H1 (cell line): ENCODE measurements around the gene CLCN5. TPM values are rescaled to one million over a fixed set of nuclear protein-coding genes. Genes with fewer than 3 reads are reported as not detected.

Experiments used
- CTCF ChIA-PET: fragments of 300-600 bp; sonication (Branson Sonifier 250); formaldehyde crosslinking; loops from one replicate; lab custom pipeline; 2021; ENCODE audit not compliant: partially characterized antibody; lab: Charles Lee
- POLR2A ChIA-PET: fragments of 300-600 bp; sonication (Branson Sonifier 250); formaldehyde crosslinking; loops from one replicate; lab custom pipeline; 2021; ENCODE audit warnings: inconsistent platforms; ENCODE audit not compliant: partially characterized antibody; lab: Charles Lee
- DNase-seq, 2 experiments: peaks; one replicate each; pipeline versions ENCODE4 v3.0.0 to v3.0.0-alpha.2; 2010 to 2022; ENCODE audit warnings: low spot score in 2 of 2, low read depth in 1 of 2, mixed read lengths in 1 of 2
- FAIRE-seq: peaks from 2 replicates; lab custom pipeline; 2011; peaks lifted over from hg19 to GRCh38; lab: Jason Lieb, UNC
- H2AFZ ChIP-seq: 2 replicates; pipeline ENCODE4 v1.8.1; 2012; ENCODE audit warnings: low read length, inconsistent platforms
- H2AK5ac ChIP-seq: 2 replicates; pipeline ENCODE4 v1.6.1; 2013; ENCODE audit warnings: low read depth, low read length
- H2BK120ac ChIP-seq: replicated peaks from 2 replicates; pipeline ENCODE3; 2013; ENCODE audit warnings: low read depth, low read length, inconsistent platforms
- H2BK12ac ChIP-seq: 2 replicates; pipeline ENCODE4 v1.6.1; 2013; ENCODE audit warnings: low read depth, low read length
- H2BK15ac ChIP-seq: 2 replicates; pipeline ENCODE4 v1.6.1; 2013; ENCODE audit warnings: low read length
- H2BK20ac ChIP-seq: 2 replicates; pipeline ENCODE4 v1.6.1; 2013; ENCODE audit warnings: low read length
- H2BK5ac ChIP-seq: 2 replicates; pipeline ENCODE4 v1.6.1; 2013; ENCODE audit warnings: low read depth, low read length
- H3K14ac ChIP-seq: 2 replicates; pipeline ENCODE4 v1.6.1; 2013; ENCODE audit warnings: inconsistent platforms; ENCODE audit not compliant: insufficient read length
- H3K18ac ChIP-seq: 2 replicates; pipeline ENCODE4 v1.6.1; 2013; ENCODE audit warnings: low read length; ENCODE audit errors: extremely low read depth
- H3K23ac ChIP-seq: 2 replicates; pipeline ENCODE4 v1.6.1; 2013; ENCODE audit warnings: inconsistent platforms; ENCODE audit not compliant: insufficient read length
- H3K23me2 ChIP-seq: 2 replicates; pipeline ENCODE4 v1.6.1; 2013; ENCODE audit warnings: low read depth, low read length
- H3K27ac ChIP-seq: 2 replicates; pipeline ENCODE4 v1.6.1; 2011; ENCODE audit warnings: low read depth, low read length, inconsistent platforms
- H3K27me3 ChIP-seq, 4 experiments: replicated peaks in 1 of 4; 1 replicate in 1 of 4; 2 replicates in 3 of 4; pipeline versions ENCODE4 v1.6.1 to v1.8.1; 2011 to 2013; ENCODE audit warnings: low read length in 3 of 4, mild to moderate bottlenecking in 3 of 4, inconsistent platforms in 2 of 4, mixed read lengths in 2 of 4, moderate library complexity in 1 of 4; ENCODE audit not compliant: control insufficient read depth in 3 of 4, insufficient read depth in 3 of 4; ENCODE audit errors: extremely low read depth in 1 of 4
- H3K36me3 ChIP-seq, 4 experiments: 2 replicates each; pipeline versions ENCODE4 v1.6.1 to v1.8.1; 2011 to 2013; ENCODE audit warnings: mild to moderate bottlenecking in 4 of 4, low read length in 3 of 4, moderate library complexity in 2 of 4, control low read depth in 1 of 4, inconsistent platforms in 1 of 4; ENCODE audit not compliant: insufficient read depth in 4 of 4, control insufficient read depth in 2 of 4
- H3K4ac ChIP-seq: replicated peaks from 2 replicates; pipeline ENCODE3; 2013; ENCODE audit warnings: low read length, low read depth, mixed read lengths, inconsistent platforms; ENCODE audit not compliant: insufficient read length
- H3K4me1 ChIP-seq, 4 experiments: replicated peaks in 1 of 4; 1 replicate in 1 of 4; 2 replicates in 3 of 4; pipeline versions ENCODE4 v1.6.1 to v1.8.1; 2011 to 2013; ENCODE audit warnings: low read length in 3 of 4, inconsistent platforms in 2 of 4, mixed read lengths in 1 of 4; ENCODE audit not compliant: insufficient read depth in 4 of 4, control insufficient read depth in 3 of 4
- H3K4me2 ChIP-seq, 2 experiments: 2 replicates each; pipeline versions ENCODE4 v1.6.1 to v1.8.1; 2011 to 2013; ENCODE audit warnings: low read depth in 2 of 2, low read length in 2 of 2, control low read depth in 1 of 2, inconsistent platforms in 1 of 2, mild to moderate bottlenecking in 1 of 2; ENCODE audit not compliant: insufficient read depth in 1 of 2
- H3K4me3 ChIP-seq, 4 experiments: fragments of 200-600, 300-600 bp in 1 of 4; sonication (generic), shearing (Covaris generic), sonication (Bioruptor Twin) in 1 of 4; 2 replicates each; pipeline versions ENCODE4 v1.5.1 to v1.8.1; 2011 to 2016; ENCODE audit warnings: low read length in 4 of 4, low read depth in 3 of 4, control low read depth in 2 of 4, inconsistent platforms in 2 of 4, mild to moderate bottlenecking in 2 of 4, mixed read lengths in 1 of 4, moderate library complexity in 1 of 4; ENCODE audit not compliant: insufficient read depth in 2 of 4; ENCODE audit errors: extremely low read depth in 1 of 4
- H3K56ac ChIP-seq: replicated peaks from 2 replicates; pipeline ENCODE3; 2013; ENCODE audit warnings: low read depth, mild to moderate bottlenecking, mixed read lengths, low read length, inconsistent platforms; ENCODE audit not compliant: insufficient read length
- H3K79me1 ChIP-seq: 2 replicates; pipeline ENCODE4 v1.6.1; 2013; ENCODE audit warnings: low read depth, low read length, control low read depth
- H3K79me2 ChIP-seq, 2 experiments: 2 replicates each; pipeline versions ENCODE4 v1.6.1 to v1.8.1; 2012 to 2013; ENCODE audit warnings: low read length in 2 of 2, mild to moderate bottlenecking in 2 of 2, inconsistent platforms in 1 of 2; ENCODE audit not compliant: insufficient read depth in 2 of 2, control insufficient read depth in 1 of 2
- H3K9ac ChIP-seq, 4 experiments: replicated peaks in 1 of 4; 1 replicate in 1 of 4; 2 replicates in 3 of 4; pipeline versions ENCODE4 v1.6.1 to v1.8.1; 2011 to 2013; ENCODE audit warnings: low read depth in 3 of 4, low read length in 3 of 4, control low read depth in 2 of 4, mild to moderate bottlenecking in 2 of 4, moderate library complexity in 2 of 4, inconsistent platforms in 1 of 4; ENCODE audit errors: extremely low read depth in 1 of 4
- H3K9me3 ChIP-seq, 2 experiments: 2 replicates each; pipeline versions ENCODE4 v1.6.1 to v1.8.1; 2012 to 2013; ENCODE audit warnings: mild to moderate bottlenecking in 2 of 2, moderate library complexity in 2 of 2, control low read depth in 1 of 2, inconsistent platforms in 1 of 2, low read depth in 1 of 2, low read length in 1 of 2, mixed read lengths in 1 of 2; ENCODE audit not compliant: insufficient read depth in 2 of 2
- H4K20me1 ChIP-seq, 2 experiments: replicated peaks in 1 of 2; 2 replicates each; pipeline versions ENCODE3 to v1.8.1; 2011 to 2013; ENCODE audit warnings: inconsistent platforms in 2 of 2, low read length in 2 of 2, mild to moderate bottlenecking in 1 of 2; ENCODE audit not compliant: insufficient read depth in 2 of 2, control insufficient read depth in 1 of 2
- H4K5ac ChIP-seq: 2 replicates; pipeline ENCODE4 v1.6.1; 2013; ENCODE audit warnings: low read length, low read depth, mixed read lengths, inconsistent platforms; ENCODE audit not compliant: insufficient read length
- H4K8ac ChIP-seq: 2 replicates; pipeline ENCODE4 v1.8.0; 2013; ENCODE audit warnings: mild to moderate bottlenecking, moderate library complexity, low read length, inconsistent platforms; ENCODE audit not compliant: insufficient read depth; ENCODE audit errors: extremely low read depth
- H4K91ac ChIP-seq: replicated peaks from 2 replicates; pipeline ENCODE3; 2013; ENCODE audit warnings: low read length, mixed read lengths, inconsistent platforms; ENCODE audit not compliant: insufficient read length
- CTCF ChIP-seq, 3 experiments: IDR thresholded peaks; 1 replicate in 2 of 3; 2 replicates in 1 of 3; pipeline versions ENCODE4 v1.5.1 to v1.6.1; 2011; ENCODE audit warnings: low read length in 3 of 3, mild to moderate bottlenecking in 3 of 3, inconsistent platforms in 2 of 3, low read depth in 1 of 3, moderate library complexity in 1 of 3; ENCODE audit not compliant: insufficient read depth in 1 of 3; ENCODE audit errors: control extremely low read depth in 1 of 3
- RAD21 ChIP-seq, 2 experiments: IDR thresholded peaks in 1 of 2; conservative IDR thresholded peaks in 1 of 2; 2 replicates each; pipeline ENCODE4 v1.6.1; 2011; ENCODE audit warnings: low read depth in 2 of 2, low read length in 2 of 2, improper control_type of control experiment in 1 of 2, inconsistent platforms in 1 of 2, mild to moderate bottlenecking in 1 of 2, moderate library complexity in 1 of 2
- RXRA ChIP-seq: IDR thresholded peaks from 2 replicates; pipeline ENCODE4 v1.6.1; 2011; ENCODE audit warnings: low read depth, mild to moderate bottlenecking, low read length, moderate library complexity; ENCODE audit not compliant: insufficient read depth
- WGBS, 2 experiments: shearing (Covaris generic) in 1 of 2; methylation state at CpG; one replicate each; pipeline versions ENCODE4 v1.1.6 to v1.1.7; 2013 to 2015; ENCODE audit warnings: low lambda C conversion rate in 2 of 2, mixed read lengths in 2 of 2, inconsistent platforms in 1 of 2, low coverage in 1 of 2, missing lambda C conversion rate in 1 of 2; ENCODE audit not compliant: insufficient replicate concordance in 2 of 2, insufficient coverage in 1 of 2, insufficient read length in 1 of 2; ENCODE audit errors: extremely low coverage in 1 of 2, missing lambda C conversion rate in 1 of 2; 5-methylcytosine and 5-hydroxymethylcytosine counted together
- polyA plus RNA-seq, 7 experiments: library from polyadenylated mRNA; depleted of rRNA in 3 of 7; stranded (reverse) in 5 of 7; unstranded in 2 of 7; fragments of >200 nt in 5 of 7; fragments of 200-250 nt in 2 of 7; gene quantifications; 1 replicate in 5 of 7; 2 replicates in 1 of 7; 4 replicates in 1 of 7; pipeline versions ENCODE4 v1.2.1 to v1.2.3, GENCODE V29; 2011 to 2013; ENCODE audit warnings: missing spikeins in 2 of 7, mixed read lengths in 2 of 7
- total RNA-seq: library from RNA; stranded (reverse); fragmentation: NEBNext Ultra II Directional; extraction: Animal tissue kit (Norgen Biotek cat#: 25700); gene quantifications from 2 replicates; pipeline ENCODE4 v1.2.1, GENCODE V29; 2021

The CLCN5 gene
- total and polyA plus RNA-seq, 2 of the 8 experiments (the other 6 are each of a cell fraction or from before 2014, with no cell fraction given) = 4.2 to 9.7 TPM

GRCh38 chrX:49876750-49877149, 45.6 kb upstream of the CLCN5 start:
- no peak overlapping the region for H3K56ac ChIP-seq
- H4K8ac ChIP-seq = no peak overlapping the region
- CTCF ChIA-PET = interaction anchor here (0.6 to 3.5 kb wide), 8 partner anchors 8 to 1227 kb away, joined by 3 to 11 read pairs (median 4); no protein-coding TSS in a partner anchor
- no peaks in the 10 kb centered on the region for H3K36me3 ChIP-seq
- TF ChIP-seq CTCF (IDR thresholded peaks at IDR 0.05; ENCODE audit: control extremely low read depth in 1 of 3, insufficient read depth in 1 of 3, low read depth in 1 of 3, low read length in 3 of 3) (peak in 2 of 3 experiments; percentile 26 to 29; a peak in 2 of 4 replicates), RAD21 (IDR thresholded peaks at IDR 0.05 in 1 of 2, conservative IDR thresholded peaks at IDR 0.05 in 1 of 2; ENCODE audit: low read depth in 2 of 2, low read length in 2 of 2) (peak in 1 of 2 experiments; percentile 8; a peak in 1 of 4 replicates), RXRA (no peak)
- no peaks in the 10 kb centered on the region for H3K79me1 ChIP-seq
- H3K27ac ChIP-seq = no peak overlapping the region
- 0 out of 4 replicates have a peak, but pooled peaks cover 0 to 2% of the 10 kb centered on the region in 2 experiments for H3K79me2 ChIP-seq
- no peak overlapping the region for H4K91ac ChIP-seq
- H3K18ac ChIP-seq = no peak overlapping the region
- H3K14ac ChIP-seq = no peak overlapping the region
- no peaks in the 10 kb centered on the region; a peak in 3 of 7 replicates for H3K27me3 ChIP-seq
- H2BK20ac ChIP-seq = no peak overlapping the region
- peaks cover 3% of the 10 kb centered on the region; the same call in 1 of the 2 replicates for H3K23me2 ChIP-seq
- H3K4me1 ChIP-seq = peaks cover 0 to 5% (median 3%) of the 10 kb centered on the region in 4 experiments; a peak in 3 of 7 replicates
- no peak overlapping the region for H3K9ac ChIP-seq
- H3K23ac ChIP-seq = no peak overlapping the region
- H3K4me3 ChIP-seq = no peak overlapping the region
- no peak overlapping the region for H3K4ac ChIP-seq
- POLR2A ChIA-PET = no interaction called here
- H2BK5ac ChIP-seq = no peak overlapping the region
- H2AFZ ChIP-seq = no peak overlapping the region
- H4K20me1 ChIP-seq = no peaks in the 10 kb centered on the region
- no peak for DNase-seq
- no peak for FAIRE-seq
- H4K5ac ChIP-seq = no peak overlapping the region
- H3K9me3 ChIP-seq = no peaks in the 10 kb centered on the region
- H2BK120ac ChIP-seq = no peak overlapping the region
- no peak overlapping the region for H3K4me2 ChIP-seq
- 4% methylated on average over 2 of the region's 3 CpGs; no CpG with 5 or more reads in 1 of the 2 experiments for WGBS, 2 experiments
- no peak overlapping the region for H2BK15ac ChIP-seq
- H2BK12ac ChIP-seq = no peak overlapping the region
- no peak overlapping the region for H2AK5ac ChIP-seq
